H9 (cell line): Measurements from ENCODE around the gene PGM3. TPM values are rescaled to one million over a fixed set of nuclear protein-coding genes. Genes with fewer than 3 reads are reported as not detected.

Experiments
- DNase-seq: peaks from one replicate; pipeline ENCODE4 v3.0.0-alpha.2; 2017
- H2AFZ ChIP-seq: one replicate; pipeline ENCODE4 v1.6.1; 2013; ENCODE audit warnings: mild to moderate bottlenecking, low read length, control low read depth, moderate library complexity
- H2AK5ac ChIP-seq: 2 replicates; pipeline ENCODE4 v1.6.1; 2013; ENCODE audit warnings: low read length, control low read depth, mixed read lengths; ENCODE audit not compliant: insufficient read length
- H2BK120ac ChIP-seq: one replicate; pipeline ENCODE4 v1.6.1; 2013; ENCODE audit warnings: low read depth, mild to moderate bottlenecking, low read length, control low read depth, inconsistent platforms; ENCODE audit not compliant: poor library complexity, severe bottlenecking
- H2BK12ac ChIP-seq: 2 replicates; pipeline ENCODE4 v1.6.1; 2013; ENCODE audit warnings: low read length, control low read depth, mixed read lengths, low read depth; ENCODE audit not compliant: insufficient read length
- H2BK15ac ChIP-seq: 2 replicates; pipeline ENCODE4 v1.6.1; 2013; ENCODE audit warnings: low read depth, low read length, control low read depth
- H2BK20ac ChIP-seq: one replicate; pipeline ENCODE4 v1.6.1; 2013; ENCODE audit warnings: low read depth, mild to moderate bottlenecking, low read length, control low read depth, inconsistent platforms; ENCODE audit not compliant: poor library complexity, severe bottlenecking
- H2BK5ac ChIP-seq: 2 replicates; pipeline ENCODE4 v1.6.1; 2013; ENCODE audit warnings: low read length, control low read depth, mixed read lengths; ENCODE audit not compliant: insufficient read length
- H3K14ac ChIP-seq: 2 replicates; pipeline ENCODE4 v1.6.1; 2013; ENCODE audit warnings: low read length, control low read depth; ENCODE audit not compliant: insufficient read depth
- H3K18ac ChIP-seq: 2 replicates; pipeline ENCODE4 v1.6.1; 2013; ENCODE audit warnings: low read depth, mild to moderate bottlenecking, mixed read lengths, low read length, control low read depth; ENCODE audit not compliant: insufficient read length
- H3K23ac ChIP-seq: 2 replicates; pipeline ENCODE4 v1.6.1; 2013; ENCODE audit warnings: low read length, control low read depth, mixed read lengths, low read depth; ENCODE audit not compliant: insufficient read length
- H3K23me2 ChIP-seq: 2 replicates; pipeline ENCODE4 v1.6.1; 2013; ENCODE audit warnings: low read depth, mild to moderate bottlenecking, mixed read lengths, low read length, control low read depth; ENCODE audit not compliant: insufficient read length, poor library complexity, severe bottlenecking
- H3K27ac ChIP-seq: 2 replicates; pipeline ENCODE4 v1.5.1; 2013; ENCODE audit warnings: low read length, control low read depth, mixed read lengths, low read depth; ENCODE audit not compliant: insufficient read length
- H3K27me3 ChIP-seq: 2 replicates; pipeline ENCODE4 v1.6.1; 2013; ENCODE audit warnings: low read length, control low read depth, inconsistent platforms; ENCODE audit not compliant: insufficient read depth
- H3K4ac ChIP-seq: 2 replicates; pipeline ENCODE4 v1.6.1; 2013; ENCODE audit warnings: low read depth, mild to moderate bottlenecking, control low read depth, inconsistent platforms, low read length, moderate library complexity
- H3K4me1 ChIP-seq: 2 replicates; pipeline ENCODE4 v1.6.1; 2013; ENCODE audit warnings: low read length, control low read depth, inconsistent platforms; ENCODE audit not compliant: insufficient read depth
- H3K4me2 ChIP-seq: 2 replicates; pipeline ENCODE4 v1.6.1; 2013; ENCODE audit warnings: low read length, control low read depth, mixed read lengths; ENCODE audit not compliant: insufficient read length, insufficient read depth
- H3K56ac ChIP-seq: 2 replicates; pipeline ENCODE4 v1.6.1; 2013; ENCODE audit warnings: low read depth, mild to moderate bottlenecking, mixed read lengths, low read length, control low read depth; ENCODE audit not compliant: insufficient read length
- H3K79me1 ChIP-seq: 2 replicates; pipeline ENCODE4 v1.6.1; 2013; ENCODE audit warnings: low read depth, mild to moderate bottlenecking, moderate library complexity, low read length, control low read depth, inconsistent platforms; ENCODE audit not compliant: insufficient read depth, poor library complexity, severe bottlenecking
- H3K79me2 ChIP-seq: 2 replicates; pipeline ENCODE4 v1.6.1; 2013; ENCODE audit warnings: low read length, control low read depth, inconsistent platforms; ENCODE audit not compliant: insufficient read depth
- H3K9ac ChIP-seq: 2 replicates; pipeline ENCODE4 v1.6.1; 2013; ENCODE audit warnings: low read length, control low read depth, mixed read lengths; ENCODE audit not compliant: insufficient read length; ENCODE audit errors: extremely low read depth
- H3K9me3 ChIP-seq: one replicate; pipeline ENCODE4 v1.6.1; 2013; ENCODE audit warnings: low read depth, low read length, inconsistent platforms; ENCODE audit not compliant: control insufficient read depth
- H3T11ph ChIP-seq: one replicate; pipeline ENCODE4 v1.6.1; 2013; ENCODE audit warnings: mild to moderate bottlenecking, low read length, control low read depth, inconsistent platforms
- H4K20me1 ChIP-seq: one replicate; pipeline ENCODE4 v1.6.1; 2013; ENCODE audit not compliant: control insufficient read depth, insufficient read length, insufficient read depth
- H4K5ac ChIP-seq: 2 replicates; pipeline ENCODE4 v1.6.1; 2013; ENCODE audit warnings: low read depth, mild to moderate bottlenecking, mixed read lengths, low read length, control low read depth; ENCODE audit not compliant: insufficient read length
- H4K8ac ChIP-seq: replicated peaks from 2 replicates; pipeline ENCODE4 v1.6.1; 2013; ENCODE audit warnings: low read length, control low read depth, mixed read lengths, low read depth; ENCODE audit not compliant: insufficient read length
- H4K91ac ChIP-seq: 2 replicates; pipeline ENCODE4 v1.6.1; 2013; ENCODE audit warnings: low read depth, mild to moderate bottlenecking, moderate library complexity, mixed read lengths, low read length, control low read depth; ENCODE audit not compliant: insufficient read length
- H3K27ac Mint-ChIP-seq, 3 experiments: 2 replicates in 2 of 3; 3 replicates in 1 of 3; pipeline ENCODE4 v1.8.0; 2020 to 2021; ENCODE audit warnings: mixed read lengths in 3 of 3, mild to moderate bottlenecking in 1 of 3, moderate library complexity in 1 of 3
- H3K27me3 Mint-ChIP-seq: 2 replicates; pipeline ENCODE4 v1.8.0; 2021; ENCODE audit warnings: low read depth, mild to moderate bottlenecking, moderate library complexity, mixed read lengths
- H3K36me3 Mint-ChIP-seq, 3 experiments: 2 replicates in 2 of 3; 3 replicates in 1 of 3; pipeline ENCODE4 v1.8.0; 2020 to 2021; ENCODE audit warnings: low read depth in 3 of 3, mixed read lengths in 3 of 3; ENCODE audit not compliant: insufficient read depth in 1 of 3
- H3K4me1 Mint-ChIP-seq, 2 experiments: 2 replicates each; pipeline ENCODE4 v1.8.0; 2020; ENCODE audit warnings: mixed read lengths in 2 of 2
- H3K4me3 Mint-ChIP-seq, 2 experiments: 2 replicates in 1 of 2; 3 replicates in 1 of 2; pipeline ENCODE4 v1.8.0; 2020 to 2021; ENCODE audit warnings: mild to moderate bottlenecking in 2 of 2, mixed read lengths in 2 of 2, moderate library complexity in 1 of 2
- H3K9me3 Mint-ChIP-seq, 2 experiments: 2 replicates in 1 of 2; 3 replicates in 1 of 2; pipeline ENCODE4 v1.8.0; 2020; ENCODE audit warnings: mild to moderate bottlenecking in 2 of 2, mixed read lengths in 2 of 2, moderate library complexity in 1 of 2
- CTCF ChIP-seq: fragments of 200-600 bp; sonication (generic); conservative IDR thresholded peaks from 3 replicates; pipeline ENCODE4 v1.8.0; 2021; ENCODE audit warnings: antibody characterized with exemption, mild to moderate bottlenecking
- WGBS: extraction: QIAGEN DNeasy Blood & Tissue Kit; methylation state at CpG from one replicate; pipeline ENCODE4 v1.1.7; 2013; ENCODE audit warnings: missing lambda C conversion rate, low lambda C conversion rate, mixed read lengths; ENCODE audit not compliant: insufficient read length; ENCODE audit errors: extremely low coverage; 5-methylcytosine and 5-hydroxymethylcytosine counted together
- total RNA-seq: library from RNA; stranded (reverse); gene quantifications from 2 replicates; pipeline ENCODE4 v1.2.1, GENCODE V29; 2021

PGM3 gene
- total RNA-seq, 1 experiment from 2014 or later: 69.3 TPM

DNA sequence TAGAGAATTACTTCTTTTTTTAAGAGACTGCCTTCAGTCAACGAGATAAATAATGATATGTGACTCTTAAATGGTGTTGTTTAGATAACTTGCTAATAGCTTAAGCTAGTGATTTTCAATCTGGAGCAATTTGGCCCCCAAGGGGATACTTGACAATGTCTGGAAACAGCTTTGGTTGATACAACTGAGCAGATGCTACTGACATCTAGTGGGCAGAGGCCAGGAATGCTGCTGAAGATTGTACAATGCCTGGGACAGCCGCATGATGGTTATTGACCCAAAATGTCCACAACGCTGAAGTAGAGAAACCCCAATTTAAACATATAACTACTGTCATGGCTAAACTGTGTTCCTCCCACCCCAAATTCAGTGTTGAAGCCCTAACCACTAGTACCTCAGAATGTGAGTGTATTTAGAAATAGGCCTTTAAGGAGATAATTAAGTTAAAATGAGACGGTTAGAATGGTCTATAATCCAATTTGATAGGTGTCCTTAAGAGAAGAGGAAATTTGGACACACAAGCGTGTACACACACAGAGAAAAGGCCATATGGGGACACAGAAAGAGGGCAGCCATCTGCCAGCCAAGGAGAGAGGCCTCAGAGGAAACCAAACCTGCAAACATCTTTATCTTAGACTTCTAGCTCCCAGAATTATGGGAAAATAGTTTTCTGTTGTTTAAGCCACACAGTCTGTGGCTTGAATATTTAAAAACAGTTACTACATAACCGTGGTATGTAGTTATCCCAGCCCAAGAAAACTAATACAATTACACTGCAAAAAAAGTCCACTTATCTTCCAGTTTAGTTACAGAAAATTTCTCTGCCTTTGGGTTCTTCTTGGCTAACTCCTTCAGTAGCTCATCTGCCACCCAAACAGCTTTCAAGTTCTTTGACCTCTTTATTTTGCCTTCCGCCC lies 22.3 kb upstream of the PGM3 start:
- peak; percentile 81 for TF ChIP-seq CTCF
- no peak overlapping the region for H3K18ac ChIP-seq
- no peaks in the 10 kb centered on the region for H3K4me1 Mint-ChIP-seq
- no peak overlapping the region for H3T11ph ChIP-seq
- H3K36me3 Mint-ChIP-seq: no peaks in the 10 kb centered on the region
- no peak overlapping the region for H3K27ac Mint-ChIP-seq
- no peak overlapping the region for H4K91ac ChIP-seq
- H2BK20ac ChIP-seq: no peak overlapping the region
- no peaks in the 10 kb centered on the region for H4K20me1 ChIP-seq
- no peak overlapping the region for H3K4me3 Mint-ChIP-seq
- no CpG with 5 or more reads among the region's 7 CpGs for WGBS
- no peak overlapping the region for H2BK15ac ChIP-seq
- no peak overlapping the region for H3K14ac ChIP-seq
- H2AK5ac ChIP-seq: no peak overlapping the region
- H4K5ac ChIP-seq: no peak overlapping the region
- H3K27me3 ChIP-seq: no peaks in the 10 kb centered on the region
- H2AFZ ChIP-seq: no peak overlapping the region
- H3K9me3 ChIP-seq: no peaks in the 10 kb centered on the region
- no peak overlapping the region for H2BK5ac ChIP-seq
- no peak overlapping the region for H4K8ac ChIP-seq
- H2BK120ac ChIP-seq: no peak overlapping the region
- no peaks in the 10 kb centered on the region for H3K79me2 ChIP-seq
- no peaks in the 10 kb centered on the region for H3K27me3 Mint-ChIP-seq
- H3K23me2 ChIP-seq: no peaks in the 10 kb centered on the region
- no peak overlapping the region for H3K27ac ChIP-seq
- H3K9ac ChIP-seq: no peak overlapping the region
- H3K4me2 ChIP-seq: no peak overlapping the region
- H3K4ac ChIP-seq: no peak overlapping the region
- no peak overlapping the region for H2BK12ac ChIP-seq
- H3K4me1 ChIP-seq: no peaks in the 10 kb centered on the region
- H3K56ac ChIP-seq: no peak overlapping the region
- H3K9me3 Mint-ChIP-seq: no peaks in the 10 kb centered on the region
- H3K23ac ChIP-seq: no peak overlapping the region
- DNase-seq: peak; percentile 51
- H3K79me1 ChIP-seq: no peaks in the 10 kb centered on the region
